HepG2 (cell line): ENCODE measurements around the gene NUB1.

ENCODE experiments used
- CEBPB ChIP-seq: IDR thresholded peaks from 2 replicates; pipeline ENCODE4 v1.6.1; 2011; ENCODE audit warnings: low read depth, low read length, improper control_type of control experiment, borderline replicate concordance
- POLR2A ChIP-seq, 2 experiments: IDR thresholded peaks; 2 replicates each; pipeline ENCODE4 v1.6.1; 2011; ENCODE audit warnings: low read depth in 2 of 2, low read length in 2 of 2, mild to moderate bottlenecking in 1 of 2, moderate library complexity in 1 of 2; ENCODE audit not compliant: insufficient read depth in 1 of 2
- SMAD3 ChIP-seq: sonication (generic); formaldehyde crosslinking; IDR thresholded peaks from 2 replicates; pipeline ENCODE4 v1.4.0; 2020; ENCODE audit warnings: missing genetic modification reagents
- ZC3H4 ChIP-seq: sonication (generic); formaldehyde crosslinking; IDR thresholded peaks from 2 replicates; pipeline ENCODE4 v1.4.0; 2020; ENCODE audit warnings: missing genetic modification reagents, borderline replicate concordance
- ZNF282 ChIP-seq: fragments of 450-650 bp; IDR thresholded peaks from 2 replicates; pipeline ENCODE4 v1.6.1; 2018; ENCODE audit not compliant: partially characterized antibody
- TF ChIP-seq, protein P1 (sequence below): sonication (generic); formaldehyde crosslinking; IDR thresholded peaks from 2 replicates; pipeline ENCODE4 v1.5.0; 2020; ENCODE audit warnings: mild to moderate bottlenecking, missing genetic modification reagents, moderate library complexity
- TF ChIP-seq, protein P2 (sequence below): sonication (generic); formaldehyde crosslinking; IDR thresholded peaks from 2 replicates; pipeline ENCODE4 v1.4.0; 2020; ENCODE audit warnings: missing genetic modification reagents
- TF ChIP-seq, protein P3 (sequence below): sonication (generic); formaldehyde crosslinking; IDR thresholded peaks from 2 replicates; pipeline ENCODE4 v1.4.0; 2020; ENCODE audit warnings: missing genetic modification reagents
- TF ChIP-seq, protein P4 (sequence below): sonication (generic); formaldehyde crosslinking; conservative IDR thresholded peaks from 2 replicates; pipeline ENCODE4 v1.8.1; 2023; ENCODE audit warnings: missing genetic modification reagents

DNA sequence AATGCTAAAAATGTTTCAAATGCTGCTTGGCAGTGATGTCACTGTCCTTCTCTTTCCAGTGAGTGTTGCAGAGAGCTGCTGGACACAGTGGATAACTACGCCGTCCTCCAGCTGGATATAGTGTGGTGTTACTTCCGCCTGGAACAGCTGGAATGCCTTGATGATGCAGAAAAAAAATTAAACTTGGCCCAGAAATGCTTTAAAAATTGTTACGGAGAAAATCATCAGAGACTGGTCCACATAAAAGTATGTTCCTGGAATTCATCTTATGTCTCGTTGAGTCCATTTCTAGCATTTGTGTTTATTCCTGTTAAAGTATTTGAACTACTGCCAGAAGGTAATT is 25.2 kb downstream of the NUB1 start:
- TF ChIP-seq POLR2A (IDR thresholded peaks at IDR 0.05; ENCODE audit: insufficient read depth in 1 of 2, low read depth in 2 of 2, low read length in 2 of 2): no peak
- TF ChIP-seq, protein P1, sequence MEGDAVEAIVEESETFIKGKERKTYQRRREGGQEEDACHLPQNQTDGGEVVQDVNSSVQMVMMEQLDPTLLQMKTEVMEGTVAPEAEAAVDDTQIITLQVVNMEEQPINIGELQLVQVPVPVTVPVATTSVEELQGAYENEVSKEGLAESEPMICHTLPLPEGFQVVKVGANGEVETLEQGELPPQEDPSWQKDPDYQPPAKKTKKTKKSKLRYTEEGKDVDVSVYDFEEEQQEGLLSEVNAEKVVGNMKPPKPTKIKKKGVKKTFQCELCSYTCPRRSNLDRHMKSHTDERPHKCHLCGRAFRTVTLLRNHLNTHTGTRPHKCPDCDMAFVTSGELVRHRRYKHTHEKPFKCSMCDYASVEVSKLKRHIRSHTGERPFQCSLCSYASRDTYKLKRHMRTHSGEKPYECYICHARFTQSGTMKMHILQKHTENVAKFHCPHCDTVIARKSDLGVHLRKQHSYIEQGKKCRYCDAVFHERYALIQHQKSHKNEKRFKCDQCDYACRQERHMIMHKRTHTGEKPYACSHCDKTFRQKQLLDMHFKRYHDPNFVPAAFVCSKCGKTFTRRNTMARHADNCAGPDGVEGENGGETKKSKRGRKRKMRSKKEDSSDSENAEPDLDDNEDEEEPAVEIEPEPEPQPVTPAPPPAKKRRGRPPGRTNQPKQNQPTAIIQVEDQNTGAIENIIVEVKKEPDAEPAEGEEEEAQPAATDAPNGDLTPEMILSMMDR: no peak
- TF ChIP-seq, protein P2, sequence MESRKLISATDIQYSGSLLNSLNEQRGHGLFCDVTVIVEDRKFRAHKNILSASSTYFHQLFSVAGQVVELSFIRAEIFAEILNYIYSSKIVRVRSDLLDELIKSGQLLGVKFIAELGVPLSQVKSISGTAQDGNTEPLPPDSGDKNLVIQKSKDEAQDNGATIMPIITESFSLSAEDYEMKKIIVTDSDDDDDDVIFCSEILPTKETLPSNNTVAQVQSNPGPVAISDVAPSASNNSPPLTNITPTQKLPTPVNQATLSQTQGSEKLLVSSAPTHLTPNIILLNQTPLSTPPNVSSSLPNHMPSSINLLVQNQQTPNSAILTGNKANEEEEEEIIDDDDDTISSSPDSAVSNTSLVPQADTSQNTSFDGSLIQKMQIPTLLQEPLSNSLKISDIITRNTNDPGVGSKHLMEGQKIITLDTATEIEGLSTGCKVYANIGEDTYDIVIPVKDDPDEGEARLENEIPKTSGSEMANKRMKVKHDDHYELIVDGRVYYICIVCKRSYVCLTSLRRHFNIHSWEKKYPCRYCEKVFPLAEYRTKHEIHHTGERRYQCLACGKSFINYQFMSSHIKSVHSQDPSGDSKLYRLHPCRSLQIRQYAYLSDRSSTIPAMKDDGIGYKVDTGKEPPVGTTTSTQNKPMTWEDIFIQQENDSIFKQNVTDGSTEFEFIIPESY (CRISPR knock-in tag): no peak
- TF ChIP-seq, protein P3, sequence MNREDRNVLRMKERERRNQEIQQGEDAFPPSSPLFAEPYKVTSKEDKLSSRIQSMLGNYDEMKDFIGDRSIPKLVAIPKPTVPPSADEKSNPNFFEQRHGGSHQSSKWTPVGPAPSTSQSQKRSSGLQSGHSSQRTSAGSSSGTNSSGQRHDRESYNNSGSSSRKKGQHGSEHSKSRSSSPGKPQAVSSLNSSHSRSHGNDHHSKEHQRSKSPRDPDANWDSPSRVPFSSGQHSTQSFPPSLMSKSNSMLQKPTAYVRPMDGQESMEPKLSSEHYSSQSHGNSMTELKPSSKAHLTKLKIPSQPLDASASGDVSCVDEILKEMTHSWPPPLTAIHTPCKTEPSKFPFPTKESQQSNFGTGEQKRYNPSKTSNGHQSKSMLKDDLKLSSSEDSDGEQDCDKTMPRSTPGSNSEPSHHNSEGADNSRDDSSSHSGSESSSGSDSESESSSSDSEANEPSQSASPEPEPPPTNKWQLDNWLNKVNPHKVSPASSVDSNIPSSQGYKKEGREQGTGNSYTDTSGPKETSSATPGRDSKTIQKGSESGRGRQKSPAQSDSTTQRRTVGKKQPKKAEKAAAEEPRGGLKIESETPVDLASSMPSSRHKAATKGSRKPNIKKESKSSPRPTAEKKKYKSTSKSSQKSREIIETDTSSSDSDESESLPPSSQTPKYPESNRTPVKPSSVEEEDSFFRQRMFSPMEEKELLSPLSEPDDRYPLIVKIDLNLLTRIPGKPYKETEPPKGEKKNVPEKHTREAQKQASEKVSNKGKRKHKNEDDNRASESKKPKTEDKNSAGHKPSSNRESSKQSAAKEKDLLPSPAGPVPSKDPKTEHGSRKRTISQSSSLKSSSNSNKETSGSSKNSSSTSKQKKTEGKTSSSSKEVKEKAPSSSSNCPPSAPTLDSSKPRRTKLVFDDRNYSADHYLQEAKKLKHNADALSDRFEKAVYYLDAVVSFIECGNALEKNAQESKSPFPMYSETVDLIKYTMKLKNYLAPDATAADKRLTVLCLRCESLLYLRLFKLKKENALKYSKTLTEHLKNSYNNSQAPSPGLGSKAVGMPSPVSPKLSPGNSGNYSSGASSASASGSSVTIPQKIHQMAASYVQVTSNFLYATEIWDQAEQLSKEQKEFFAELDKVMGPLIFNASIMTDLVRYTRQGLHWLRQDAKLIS (CRISPR knock-in tag): no peak
- TF ChIP-seq ZC3H4 (CRISPR knock-in tag): no peak
- no peak for TF ChIP-seq CEBPB
- TF ChIP-seq SMAD3: no peak
- TF ChIP-seq, protein P4, sequence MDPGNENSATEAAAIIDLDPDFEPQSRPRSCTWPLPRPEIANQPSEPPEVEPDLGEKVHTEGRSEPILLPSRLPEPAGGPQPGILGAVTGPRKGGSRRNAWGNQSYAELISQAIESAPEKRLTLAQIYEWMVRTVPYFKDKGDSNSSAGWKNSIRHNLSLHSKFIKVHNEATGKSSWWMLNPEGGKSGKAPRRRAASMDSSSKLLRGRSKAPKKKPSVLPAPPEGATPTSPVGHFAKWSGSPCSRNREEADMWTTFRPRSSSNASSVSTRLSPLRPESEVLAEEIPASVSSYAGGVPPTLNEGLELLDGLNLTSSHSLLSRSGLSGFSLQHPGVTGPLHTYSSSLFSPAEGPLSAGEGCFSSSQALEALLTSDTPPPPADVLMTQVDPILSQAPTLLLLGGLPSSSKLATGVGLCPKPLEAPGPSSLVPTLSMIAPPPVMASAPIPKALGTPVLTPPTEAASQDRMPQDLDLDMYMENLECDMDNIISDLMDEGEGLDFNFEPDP (CRISPR knock-in tag): no peak
- TF ChIP-seq ZNF282: no peak
